HEK293 (cell line): ENCODE measurements around the gene B3GLCT.

Experiments used
- CTCF ChIA-PET: fragments of 350-600 bp; formaldehyde crosslinking; extraction: SDS; loops from one replicate; lab custom pipeline; 2021; ENCODE audit warnings: antibody characterized with exemption; lab: Yijun Ruan, JAX
- POLR2A ChIA-PET: fragments of 300-600 bp; formaldehyde crosslinking; extraction: SDS; loops from one replicate; lab custom pipeline; 2020; ENCODE audit warnings: antibody characterized with exemption, inconsistent platforms; lab: Yijun Ruan, JAX
- H3K27ac ChIP-seq: fragments of 200-500 bp; sonication (Bioruptor generic); 2 replicates; pipeline ENCODE4 v1.5.1; 2014; ENCODE audit warnings: low read depth, low read length, control low read depth, inconsistent platforms; ENCODE audit errors: extremely low read depth
- H3K36me3 ChIP-seq, 2 experiments: fragments of 200-500 bp in 1 of 2; sonication (Bioruptor generic) in 1 of 2; 1 replicate in 1 of 2; 2 replicates in 1 of 2; pipeline ENCODE4 v1.5.1; 2014 to 2017; ENCODE audit warnings: inconsistent platforms in 2 of 2, low read length in 2 of 2; ENCODE audit not compliant: control insufficient read depth in 2 of 2, insufficient read depth in 1 of 2
- H3K4me1 ChIP-seq: fragments of 200-500 bp; sonication (Bioruptor generic); 2 replicates; pipeline ENCODE4 v1.5.1; 2014; ENCODE audit warnings: mild to moderate bottlenecking, low read length, inconsistent platforms; ENCODE audit not compliant: control insufficient read depth, insufficient read depth
- H3K4me3 ChIP-seq: 2 replicates; pipeline ENCODE4 v1.5.1; 2011; ENCODE audit warnings: low read depth, mild to moderate bottlenecking, control low read depth, low read length, moderate library complexity
- H3K9me3 ChIP-seq: fragments of 200-500 bp; sonication (Bioruptor generic); 2 replicates; pipeline ENCODE4 v1.5.1; 2014; ENCODE audit warnings: low read depth, low read length, inconsistent platforms; ENCODE audit not compliant: control insufficient read depth, insufficient read depth
- BCL11A ChIP-seq: fragments of 450-650 bp; formaldehyde crosslinking; IDR thresholded peaks from 2 replicates; pipeline ENCODE4 v1.5.1; 2016; ENCODE audit warnings: low read depth, missing biosample characterization, missing genetic modification characterization
- PRDM2 ChIP-seq: fragments of 450-650 bp; formaldehyde crosslinking; IDR thresholded peaks from 2 replicates; pipeline ENCODE4 v1.5.1; 2016; ENCODE audit warnings: missing biosample characterization, missing genetic modification characterization, borderline replicate concordance
- SCRT2 ChIP-seq: fragments of 450-650 bp; formaldehyde crosslinking; IDR thresholded peaks from 2 replicates; pipeline ENCODE4 v1.5.1; 2016; ENCODE audit warnings: missing biosample characterization, missing genetic modification characterization
- TCF7L2 ChIP-seq: IDR thresholded peaks from 2 replicates; pipeline ENCODE4 v1.6.1; 2011; ENCODE audit warnings: low read depth, mild to moderate bottlenecking, inconsistent platforms, low read length, moderate library complexity, borderline replicate concordance
- YY1 ChIP-seq: fragments of 450-650 bp; formaldehyde crosslinking; IDR thresholded peaks from 2 replicates; pipeline ENCODE4 v1.5.1; 2018; ENCODE audit warnings: missing biosample characterization, missing genetic modification characterization
- ZFP69B ChIP-seq: fragments of 450-650 bp; formaldehyde crosslinking; IDR thresholded peaks from 2 replicates; pipeline ENCODE4 v1.5.1; 2016; ENCODE audit warnings: missing biosample characterization, missing genetic modification characterization
- ZNF311 ChIP-seq: fragments of 450-650 bp; formaldehyde crosslinking; IDR thresholded peaks from 2 replicates; pipeline ENCODE4 v1.5.1; 2017; ENCODE audit warnings: missing biosample characterization, missing genetic modification characterization, borderline replicate concordance
- ZNF48 ChIP-seq: fragments of 450-650 bp; formaldehyde crosslinking; IDR thresholded peaks from 2 replicates; pipeline ENCODE4 v1.5.1; 2016; ENCODE audit warnings: missing biosample characterization, missing genetic modification characterization
- ZNF580 ChIP-seq: fragments of 450-650 bp; formaldehyde crosslinking; IDR thresholded peaks from 2 replicates; pipeline ENCODE4 v1.5.1; 2016; ENCODE audit warnings: missing biosample characterization, missing genetic modification characterization
- ZNF692 ChIP-seq: fragments of 450-650 bp; formaldehyde crosslinking; IDR thresholded peaks from 2 replicates; pipeline ENCODE4 v1.5.1; 2016; ENCODE audit warnings: missing biosample characterization, missing genetic modification characterization
- ZNF792 ChIP-seq: fragments of 450-650 bp; formaldehyde crosslinking; IDR thresholded peaks from 2 replicates; pipeline ENCODE4 v1.5.1; 2016; ENCODE audit warnings: missing biosample characterization, missing genetic modification characterization
- ZSCAN5A ChIP-seq: fragments of 450-650 bp; formaldehyde crosslinking; IDR thresholded peaks from 2 replicates; pipeline ENCODE4 v1.5.1; 2016; ENCODE audit warnings: missing biosample characterization, missing genetic modification characterization
- TF ChIP-seq, protein P1 (sequence below): fragments of 450-650 bp; formaldehyde crosslinking; IDR thresholded peaks from 2 replicates; pipeline ENCODE4 v1.5.1; 2016; ENCODE audit warnings: missing biosample characterization, missing genetic modification characterization
- TF ChIP-seq, protein P2 (sequence below): IDR thresholded peaks from 2 replicates; pipeline ENCODE4 v1.6.1; 2011; ENCODE audit warnings: mild to moderate bottlenecking, low read depth, low read length, borderline replicate concordance

B3GLCT gene

DNA sequence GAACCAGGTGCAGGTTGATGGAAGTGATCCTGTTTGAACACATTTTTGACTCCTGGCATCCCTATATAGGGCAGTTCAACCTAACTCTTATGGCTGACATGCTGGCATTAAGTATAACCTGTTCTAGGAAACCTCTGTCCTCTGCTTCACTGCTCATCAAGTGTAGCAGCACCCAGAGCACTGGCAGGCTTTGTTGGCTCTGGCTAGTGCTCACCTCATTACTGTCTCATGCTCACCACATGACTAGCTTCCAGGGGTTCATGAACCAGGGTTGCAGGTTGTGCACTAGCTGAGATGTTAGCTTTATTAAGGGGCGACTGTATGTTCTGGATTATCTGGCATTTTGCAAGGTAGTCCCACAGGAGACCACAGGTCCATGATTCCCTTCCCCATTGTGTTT is 63.6 kb downstream of the B3GLCT start:
- H3K27ac ChIP-seq: no peak overlapping the region
- peaks cover 0 to 7% of the 10 kb centered on the region in 2 experiments; a peak in 1 of 3 replicates for H3K36me3 ChIP-seq
- H3K4me3 ChIP-seq: no peak overlapping the region
- H3K9me3 ChIP-seq: no peaks in the 10 kb centered on the region
- H3K4me1 ChIP-seq: no peaks in the 10 kb centered on the region
- POLR2A ChIA-PET: no interaction called here
- no peak for TF ChIP-seq BCL11A
- no peak for TF ChIP-seq TCF7L2
- no peak for TF ChIP-seq PRDM2 (tag by site-specific recombination)
- no peak for TF ChIP-seq ZNF792 (tag by site-specific recombination)
- TF ChIP-seq YY1 (tag by site-specific recombination): no peak
- TF ChIP-seq ZNF692: no peak
- no peak for TF ChIP-seq ZNF48 (tag by site-specific recombination)
- no peak for TF ChIP-seq ZNF580 (tag by site-specific recombination)
- no peak for TF ChIP-seq ZNF311 (tag by site-specific recombination)
- TF ChIP-seq ZSCAN5A (tag by site-specific recombination): no peak
- no peak for TF ChIP-seq ZFP69B
- TF ChIP-seq, protein P1, sequence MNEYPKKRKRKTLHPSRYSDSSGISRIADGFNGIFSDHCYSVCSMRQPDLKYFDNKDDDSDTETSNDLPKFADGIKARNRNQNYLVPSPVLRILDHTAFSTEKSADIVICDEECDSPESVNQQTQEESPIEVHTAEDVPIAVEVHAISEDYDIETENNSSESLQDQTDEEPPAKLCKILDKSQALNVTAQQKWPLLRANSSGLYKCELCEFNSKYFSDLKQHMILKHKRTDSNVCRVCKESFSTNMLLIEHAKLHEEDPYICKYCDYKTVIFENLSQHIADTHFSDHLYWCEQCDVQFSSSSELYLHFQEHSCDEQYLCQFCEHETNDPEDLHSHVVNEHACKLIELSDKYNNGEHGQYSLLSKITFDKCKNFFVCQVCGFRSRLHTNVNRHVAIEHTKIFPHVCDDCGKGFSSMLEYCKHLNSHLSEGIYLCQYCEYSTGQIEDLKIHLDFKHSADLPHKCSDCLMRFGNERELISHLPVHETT (tag by site-specific recombination): no peak
- CTCF ChIA-PET: no interaction called here

DNA sequence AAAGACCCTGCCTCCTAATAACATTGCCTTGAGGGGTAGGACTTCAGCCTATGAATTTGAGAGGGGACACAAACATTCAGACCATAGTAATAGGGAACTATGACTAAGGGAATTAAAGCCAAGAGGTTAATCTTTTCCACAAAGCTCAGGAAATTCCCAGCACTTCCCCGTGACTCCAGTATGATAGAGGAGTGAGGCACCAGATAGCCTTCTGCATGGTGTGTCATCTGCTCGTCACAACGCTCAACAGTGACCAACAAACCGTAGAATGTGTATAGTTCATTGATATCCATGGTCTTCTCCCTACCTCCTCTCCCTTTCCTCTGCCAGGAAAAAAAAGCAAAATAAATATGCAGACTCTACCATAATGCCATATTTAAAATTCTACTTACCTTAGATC is 64.4 kb downstream of the B3GLCT start:
- ChIA-PET POLR2A (no interaction called here), CTCF (no interaction called here)
- Histone ChIP-seq H3K4me1 (no peaks in the 10 kb centered on the region), H3K36me3 (peaks cover 0 to 7% of the 10 kb centered on the region in 2 experiments; a peak in 1 of 3 replicates), H3K9me3 (no peaks in the 10 kb centered on the region), H3K27ac (no peak overlapping the region), H3K4me3 (no peak overlapping the region)
- TF ChIP-seq, protein P1 (tag by site-specific recombination): no peak
- TF ChIP-seq ZSCAN5A (tag by site-specific recombination) (no peak), ZNF692 (no peak), SCRT2 (no peak)
- TF ChIP-seq, protein P2, sequence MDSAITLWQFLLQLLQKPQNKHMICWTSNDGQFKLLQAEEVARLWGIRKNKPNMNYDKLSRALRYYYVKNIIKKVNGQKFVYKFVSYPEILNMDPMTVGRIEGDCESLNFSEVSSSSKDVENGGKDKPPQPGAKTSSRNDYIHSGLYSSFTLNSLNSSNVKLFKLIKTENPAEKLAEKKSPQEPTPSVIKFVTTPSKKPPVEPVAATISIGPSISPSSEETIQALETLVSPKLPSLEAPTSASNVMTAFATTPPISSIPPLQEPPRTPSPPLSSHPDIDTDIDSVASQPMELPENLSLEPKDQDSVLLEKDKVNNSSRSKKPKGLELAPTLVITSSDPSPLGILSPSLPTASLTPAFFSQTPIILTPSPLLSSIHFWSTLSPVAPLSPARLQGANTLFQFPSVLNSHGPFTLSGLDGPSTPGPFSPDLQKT: no peak
